ENCODE measurements around the gene THEMIS.

- TF ChIP-seq EZH2 (IDR thresholded peaks at IDR 0.05; ENCODE audit: insufficient read depth, poor library complexity, severe bottlenecking) (no peak), EZH2phosphoT487 (IDR thresholded peaks at IDR 0.05; ENCODE audit: insufficient read depth, low read depth) (no peak)
These were observed 107.5 kb downstream of the THEMIS start for GRCh38 chr6:127793396-127793795.

All from GM23248 (cell line).